ENCODE results near the gene TMEM117.

The TMEM117 gene

DNA sequence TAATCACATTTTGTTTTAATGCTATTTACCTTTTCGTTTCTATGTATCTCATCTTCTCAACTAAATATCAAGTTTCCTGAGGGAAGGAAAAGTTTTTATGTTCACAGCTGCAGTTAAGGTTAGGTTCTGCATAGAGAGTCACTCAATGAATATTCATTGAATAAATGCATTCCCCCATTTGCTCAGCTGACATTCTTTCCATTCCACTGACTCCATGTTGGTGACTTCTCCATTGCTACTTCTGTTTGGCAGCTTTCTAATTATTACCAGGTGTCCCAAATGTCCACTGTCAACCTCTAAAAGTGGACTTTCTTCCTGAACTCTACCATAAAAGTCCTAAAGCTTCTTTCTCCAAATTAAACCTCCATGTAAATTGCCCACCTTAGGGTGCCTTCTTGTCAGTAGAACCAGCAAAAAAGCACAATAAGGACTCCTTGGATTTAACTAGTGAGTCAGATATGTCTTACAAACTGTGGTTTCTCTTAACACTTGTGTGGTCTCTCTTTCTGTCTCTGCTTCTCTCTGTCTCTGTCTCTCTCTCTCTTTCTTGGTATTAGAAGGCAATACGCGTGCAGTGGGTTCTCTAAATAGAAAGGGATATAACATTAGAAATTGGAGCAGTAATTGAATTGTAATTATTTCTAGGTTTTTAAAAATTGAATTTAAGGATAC is 85.9 kb downstream of the TMEM117 start:
- H3K4me2 ChIP-seq (ENCODE audit: low read length): no peak overlapping the region
- no peaks in the 10 kb centered on the region for H3K4me1 ChIP-seq (ENCODE audit: control insufficient read depth, low read length)
- no peak overlapping the region for H3K4me3 ChIP-seq (ENCODE audit: low read length)
- H3K27me3 ChIP-seq (ENCODE audit: control insufficient read depth, low read length): no peaks in the 10 kb centered on the region
- H3K9me3 ChIP-seq (ENCODE audit: control insufficient read depth, insufficient read depth, low read length): no peaks in the 10 kb centered on the region
- no peaks in the 10 kb centered on the region for H3K36me3 ChIP-seq (ENCODE audit: control insufficient read depth, low read length)
- H3K27ac ChIP-seq (ENCODE audit: low read depth, low read length): no peak overlapping the region
- no peaks in the 10 kb centered on the region for H3F3A ChIP-seq (ENCODE audit: control insufficient read depth, insufficient read depth)
- no peaks in the 10 kb centered on the region for H3K9me2 ChIP-seq (replicated peaks; ENCODE audit: control insufficient read depth, low read length)
- no peaks in the 10 kb centered on the region for H4K20me1 ChIP-seq (ENCODE audit: control insufficient read depth, insufficient read depth, low read depth, low read length)
- TF ChIP-seq, protein P1, sequence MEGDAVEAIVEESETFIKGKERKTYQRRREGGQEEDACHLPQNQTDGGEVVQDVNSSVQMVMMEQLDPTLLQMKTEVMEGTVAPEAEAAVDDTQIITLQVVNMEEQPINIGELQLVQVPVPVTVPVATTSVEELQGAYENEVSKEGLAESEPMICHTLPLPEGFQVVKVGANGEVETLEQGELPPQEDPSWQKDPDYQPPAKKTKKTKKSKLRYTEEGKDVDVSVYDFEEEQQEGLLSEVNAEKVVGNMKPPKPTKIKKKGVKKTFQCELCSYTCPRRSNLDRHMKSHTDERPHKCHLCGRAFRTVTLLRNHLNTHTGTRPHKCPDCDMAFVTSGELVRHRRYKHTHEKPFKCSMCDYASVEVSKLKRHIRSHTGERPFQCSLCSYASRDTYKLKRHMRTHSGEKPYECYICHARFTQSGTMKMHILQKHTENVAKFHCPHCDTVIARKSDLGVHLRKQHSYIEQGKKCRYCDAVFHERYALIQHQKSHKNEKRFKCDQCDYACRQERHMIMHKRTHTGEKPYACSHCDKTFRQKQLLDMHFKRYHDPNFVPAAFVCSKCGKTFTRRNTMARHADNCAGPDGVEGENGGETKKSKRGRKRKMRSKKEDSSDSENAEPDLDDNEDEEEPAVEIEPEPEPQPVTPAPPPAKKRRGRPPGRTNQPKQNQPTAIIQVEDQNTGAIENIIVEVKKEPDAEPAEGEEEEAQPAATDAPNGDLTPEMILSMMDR (IDR thresholded peaks at IDR 0.05; ENCODE audit: low read depth, low read length, poor library complexity, severe bottlenecking): no peak
- no peak for TF ChIP-seq EZH2phosphoT487 (IDR thresholded peaks at IDR 0.05; ENCODE audit: borderline replicate concordance, low read length)
- H3K79me2 ChIP-seq (ENCODE audit: control insufficient read depth, low read length): no peaks in the 10 kb centered on the region

DNA sequence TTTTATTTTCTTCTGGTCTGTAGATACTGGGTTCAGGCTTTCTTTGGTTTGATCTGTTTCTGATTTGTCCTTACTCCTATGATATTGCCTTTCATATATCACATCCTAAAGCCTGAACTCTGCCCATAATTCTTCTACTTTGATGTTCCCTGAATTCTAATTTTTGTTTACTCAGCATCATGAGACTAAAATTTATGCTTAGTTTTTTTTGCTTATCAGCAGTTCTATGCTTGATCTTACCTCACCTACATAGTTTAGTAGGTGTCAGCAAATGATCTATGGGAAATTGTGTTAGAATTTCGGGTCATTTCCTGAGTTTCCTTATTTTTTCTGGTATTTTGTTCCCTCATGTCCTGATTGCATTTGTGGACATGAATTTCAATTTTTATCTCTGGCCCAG is 94.2 kb downstream of the TMEM117 start:
- Histone ChIP-seq H3K4me1 (ENCODE audit: control insufficient read depth, low read length) (no peaks in the 10 kb centered on the region), H3K27ac (ENCODE audit: low read depth, low read length) (no peak overlapping the region), H3F3A (ENCODE audit: control insufficient read depth, insufficient read depth) (no peaks in the 10 kb centered on the region), H3K9me2 (replicated peaks; ENCODE audit: control insufficient read depth, low read length) (no peaks in the 10 kb centered on the region), H3K4me3 (ENCODE audit: low read length) (no peak overlapping the region), H3K4me2 (ENCODE audit: low read length) (no peak overlapping the region), H3K27me3 (ENCODE audit: control insufficient read depth, low read length) (no peaks in the 10 kb centered on the region), H3K9me3 (ENCODE audit: control insufficient read depth, insufficient read depth, low read length) (peaks cover 9% of the 10 kb centered on the region), H3K36me3 (ENCODE audit: control insufficient read depth, low read length) (no peaks in the 10 kb centered on the region), H3K79me2 (ENCODE audit: control insufficient read depth, low read length) (no peaks in the 10 kb centered on the region), H4K20me1 (ENCODE audit: control insufficient read depth, insufficient read depth, low read depth, low read length) (no peaks in the 10 kb centered on the region)
- TF ChIP-seq, protein P1 (IDR thresholded peaks at IDR 0.05; ENCODE audit: low read depth, low read length, poor library complexity, severe bottlenecking): no peak
- no peak for TF ChIP-seq EZH2phosphoT487 (IDR thresholded peaks at IDR 0.05; ENCODE audit: borderline replicate concordance, low read length)

DNA sequence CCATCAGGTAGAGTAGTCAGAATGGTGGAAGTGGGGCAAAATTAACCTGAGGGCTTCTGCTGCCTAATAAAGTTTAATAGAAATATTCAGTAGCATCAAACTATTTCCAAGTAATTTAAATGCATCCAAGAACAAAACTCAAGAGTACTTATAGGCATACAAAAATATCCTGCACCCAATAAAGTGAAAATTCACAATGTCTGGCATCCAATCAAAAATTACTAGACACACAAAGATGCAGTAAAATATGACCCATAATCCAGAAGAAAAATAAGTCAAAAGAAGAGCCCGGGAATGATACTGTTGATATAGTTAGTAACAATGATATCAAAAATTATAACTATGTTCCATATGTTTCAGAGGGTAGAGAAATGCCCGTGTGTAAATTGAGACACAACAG is 95.3 kb downstream of the TMEM117 start:
- Histone ChIP-seq H3K36me3 (ENCODE audit: control insufficient read depth, low read length) (no peaks in the 10 kb centered on the region), H4K20me1 (ENCODE audit: control insufficient read depth, insufficient read depth, low read depth, low read length) (no peaks in the 10 kb centered on the region), H3K9me3 (ENCODE audit: control insufficient read depth, insufficient read depth, low read length) (peaks cover 9% of the 10 kb centered on the region), H3K79me2 (ENCODE audit: control insufficient read depth, low read length) (no peaks in the 10 kb centered on the region), H3K27ac (ENCODE audit: low read depth, low read length) (no peak overlapping the region), H3K27me3 (ENCODE audit: control insufficient read depth, low read length) (no peaks in the 10 kb centered on the region), H3K4me1 (ENCODE audit: control insufficient read depth, low read length) (no peaks in the 10 kb centered on the region), H3K4me3 (ENCODE audit: low read length) (no peak overlapping the region), H3K9me2 (replicated peaks; ENCODE audit: control insufficient read depth, low read length) (no peaks in the 10 kb centered on the region), H3K4me2 (ENCODE audit: low read length) (no peak overlapping the region), H3F3A (ENCODE audit: control insufficient read depth, insufficient read depth) (no peaks in the 10 kb centered on the region)
- TF ChIP-seq, protein P1 (IDR thresholded peaks at IDR 0.05; ENCODE audit: low read depth, low read length, poor library complexity, severe bottlenecking): no peak
- no peak for TF ChIP-seq EZH2phosphoT487 (IDR thresholded peaks at IDR 0.05; ENCODE audit: borderline replicate concordance, low read length)
